Neural cell (in vitro differentiated cells): ENCODE data around the gene CFAP100. TPM values are rescaled to one million over a fixed set of nuclear protein-coding genes. Genes with fewer than 3 reads are reported as not detected.

Experiments used
- H2AFZ ChIP-seq: fragments of 200-600, 300-800 bp; sonication (generic), shearing (Covaris generic); 2 replicates; pipeline ENCODE4 v1.6.0; 2014; ENCODE audit warnings: low read depth, mild to moderate bottlenecking, antibody characterized with exemption, low read length, moderate library complexity
- H3F3A ChIP-seq: fragments of 200-600 bp; shearing (Covaris generic); 2 replicates; pipeline ENCODE4 v1.6.1; 2016; ENCODE audit warnings: mild to moderate bottlenecking, moderate library complexity, mixed read lengths, antibody characterized with exemption, low read length; ENCODE audit not compliant: insufficient read depth, poor library complexity, severe bottlenecking
- H3K27ac ChIP-seq: fragments of 200-600, 300-800 bp; sonication (generic), shearing (Covaris generic); 2 replicates; pipeline ENCODE4 v1.5.1; 2014; ENCODE audit warnings: mild to moderate bottlenecking, low read length, moderate library complexity
- H3K27me3 ChIP-seq: fragments of 300-800, 200-600 bp; sonication (generic), shearing (Covaris generic); 2 replicates; pipeline ENCODE4 v1.6.0; 2014; ENCODE audit warnings: mild to moderate bottlenecking, low read depth, low read length, moderate library complexity; ENCODE audit not compliant: insufficient read depth
- H3K36me3 ChIP-seq: fragments of 300-800, 200-600 bp; sonication (generic), shearing (Covaris generic); 2 replicates; pipeline ENCODE4 v1.5.1; 2014; ENCODE audit warnings: mild to moderate bottlenecking, antibody characterized with exemption, low read length, moderate library complexity; ENCODE audit not compliant: insufficient read depth
- H3K4me2 ChIP-seq: fragments of 300-800, 200-600 bp; sonication (generic), shearing (Covaris generic); 2 replicates; pipeline ENCODE4 v1.6.0; 2014; ENCODE audit warnings: mild to moderate bottlenecking, low read length
- H3K4me3 ChIP-seq: fragments of 300-800, 200-600 bp; sonication (generic), shearing (Covaris generic); 2 replicates; pipeline ENCODE4 v1.5.1; 2014; ENCODE audit warnings: mild to moderate bottlenecking, low read length, moderate library complexity
- H3K79me2 ChIP-seq: fragments of 200-600 bp; shearing (Covaris generic); replicated peaks from 2 replicates; pipeline ENCODE4 v1.6.0; 2014; ENCODE audit warnings: mild to moderate bottlenecking, low read length, moderate library complexity; ENCODE audit not compliant: insufficient read depth
- H3K9ac ChIP-seq: fragments of 300-800, 200-600 bp; sonication (generic), shearing (Covaris generic); 2 replicates; pipeline ENCODE4 v1.6.1; 2016; ENCODE audit warnings: mild to moderate bottlenecking, low read length, mixed read lengths
- H3K9me2 ChIP-seq: fragments of 200-600 bp; shearing (Covaris generic); 2 replicates; pipeline ENCODE4 v1.6.1; 2016; ENCODE audit warnings: mild to moderate bottlenecking, low read length, mixed read lengths; ENCODE audit not compliant: insufficient read depth
- H3K9me3 ChIP-seq: fragments of 200-600, 300-800 bp; sonication (generic), shearing (Covaris generic); 2 replicates; pipeline ENCODE4 v1.6.1; 2016; ENCODE audit warnings: mild to moderate bottlenecking, mixed run types, low read length, moderate library complexity, mixed read lengths
- H4K20me1 ChIP-seq: fragments of 200-600 bp; shearing (Covaris generic); 2 replicates; pipeline ENCODE4 v1.6.1; 2016; ENCODE audit warnings: mild to moderate bottlenecking, mixed run types; ENCODE audit not compliant: insufficient read depth
- EP300 ChIP-seq: fragments of 450-650 bp; conservative IDR thresholded peaks from 2 replicates; pipeline ENCODE4 v1.6.1; 2014; ENCODE audit warnings: antibody characterized with exemption, mild to moderate bottlenecking, moderate library complexity; ENCODE audit not compliant: poor library complexity, severe bottlenecking
- MXI1 ChIP-seq: fragments of 450-650 bp; conservative IDR thresholded peaks from 2 replicates; pipeline ENCODE4 v1.6.1; 2014; ENCODE audit warnings: antibody characterized with exemption, mild to moderate bottlenecking; ENCODE audit not compliant: poor library complexity, severe bottlenecking
- POLR2AphosphoS5 ChIP-seq: IDR thresholded peaks from 2 replicates; pipeline ENCODE4 v1.6.1; 2012
- RAD21 ChIP-seq: fragments of 450-650 bp; conservative IDR thresholded peaks from 2 replicates; pipeline ENCODE4 v1.6.1; 2014; ENCODE audit warnings: antibody characterized with exemption, mild to moderate bottlenecking, moderate library complexity
- SMC3 ChIP-seq: fragments of 450-650 bp; conservative IDR thresholded peaks from 2 replicates; pipeline ENCODE4 v1.6.1; 2014; ENCODE audit warnings: antibody characterized with exemption, mild to moderate bottlenecking, moderate library complexity; ENCODE audit not compliant: poor library complexity
- TAF1 ChIP-seq: IDR thresholded peaks from 2 replicates; pipeline ENCODE4 v1.6.1; 2012; ENCODE audit warnings: low read depth
- polyA plus RNA-seq: library from polyadenylated mRNA; depleted of rRNA; stranded (reverse); fragments of >200 nt; gene quantifications from 2 replicates; pipeline ENCODE4 v1.2.3, GENCODE V29; 2014
- TF ChIP-seq, protein P1 (sequence below): IDR thresholded peaks from 2 replicates; pipeline ENCODE4 v1.6.1; 2012; ENCODE audit warnings: borderline replicate concordance
- TF ChIP-seq, protein P2 (sequence below): fragments of 450-650 bp; IDR thresholded peaks from 2 replicates; pipeline ENCODE4 v1.5.1; 2014; ENCODE audit warnings: antibody characterized with exemption, mild to moderate bottlenecking, moderate library complexity; ENCODE audit not compliant: poor library complexity, severe bottlenecking

CFAP100 gene
- polyA plus RNA-seq, 1 donor from 2014 or later: not detected

GRCh38 chr3:126441256-126441880, 46.7 kb downstream of the CFAP100 start:
- Histone ChIP-seq H3K4me2 (no peak overlapping the region), H3K79me2 (no peaks in the 10 kb centered on the region), H3F3A (no peaks in the 10 kb centered on the region), H3K4me3 (no peak overlapping the region), H3K36me3 (no peaks in the 10 kb centered on the region), H3K9ac (no peak overlapping the region), H3K27me3 (no peaks in the 10 kb centered on the region), H3K9me3 (no peaks in the 10 kb centered on the region), H4K20me1 (no peaks in the 10 kb centered on the region), H2AFZ (no peak overlapping the region), H3K27ac (no peak overlapping the region), H3K9me2 (no peaks in the 10 kb centered on the region)
- no peak for TF ChIP-seq EP300
- no peak for TF ChIP-seq TAF1
- TF ChIP-seq, protein P1, sequence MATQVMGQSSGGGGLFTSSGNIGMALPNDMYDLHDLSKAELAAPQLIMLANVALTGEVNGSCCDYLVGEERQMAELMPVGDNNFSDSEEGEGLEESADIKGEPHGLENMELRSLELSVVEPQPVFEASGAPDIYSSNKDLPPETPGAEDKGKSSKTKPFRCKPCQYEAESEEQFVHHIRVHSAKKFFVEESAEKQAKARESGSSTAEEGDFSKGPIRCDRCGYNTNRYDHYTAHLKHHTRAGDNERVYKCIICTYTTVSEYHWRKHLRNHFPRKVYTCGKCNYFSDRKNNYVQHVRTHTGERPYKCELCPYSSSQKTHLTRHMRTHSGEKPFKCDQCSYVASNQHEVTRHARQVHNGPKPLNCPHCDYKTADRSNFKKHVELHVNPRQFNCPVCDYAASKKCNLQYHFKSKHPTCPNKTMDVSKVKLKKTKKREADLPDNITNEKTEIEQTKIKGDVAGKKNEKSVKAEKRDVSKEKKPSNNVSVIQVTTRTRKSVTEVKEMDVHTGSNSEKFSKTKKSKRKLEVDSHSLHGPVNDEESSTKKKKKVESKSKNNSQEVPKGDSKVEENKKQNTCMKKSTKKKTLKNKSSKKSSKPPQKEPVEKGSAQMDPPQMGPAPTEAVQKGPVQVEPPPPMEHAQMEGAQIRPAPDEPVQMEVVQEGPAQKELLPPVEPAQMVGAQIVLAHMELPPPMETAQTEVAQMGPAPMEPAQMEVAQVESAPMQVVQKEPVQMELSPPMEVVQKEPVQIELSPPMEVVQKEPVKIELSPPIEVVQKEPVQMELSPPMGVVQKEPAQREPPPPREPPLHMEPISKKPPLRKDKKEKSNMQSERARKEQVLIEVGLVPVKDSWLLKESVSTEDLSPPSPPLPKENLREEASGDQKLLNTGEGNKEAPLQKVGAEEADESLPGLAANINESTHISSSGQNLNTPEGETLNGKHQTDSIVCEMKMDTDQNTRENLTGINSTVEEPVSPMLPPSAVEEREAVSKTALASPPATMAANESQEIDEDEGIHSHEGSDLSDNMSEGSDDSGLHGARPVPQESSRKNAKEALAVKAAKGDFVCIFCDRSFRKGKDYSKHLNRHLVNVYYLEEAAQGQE: no peak
- TF ChIP-seq SMC3: no peak
- TF ChIP-seq RAD21: no peak
- TF ChIP-seq, protein P2, sequence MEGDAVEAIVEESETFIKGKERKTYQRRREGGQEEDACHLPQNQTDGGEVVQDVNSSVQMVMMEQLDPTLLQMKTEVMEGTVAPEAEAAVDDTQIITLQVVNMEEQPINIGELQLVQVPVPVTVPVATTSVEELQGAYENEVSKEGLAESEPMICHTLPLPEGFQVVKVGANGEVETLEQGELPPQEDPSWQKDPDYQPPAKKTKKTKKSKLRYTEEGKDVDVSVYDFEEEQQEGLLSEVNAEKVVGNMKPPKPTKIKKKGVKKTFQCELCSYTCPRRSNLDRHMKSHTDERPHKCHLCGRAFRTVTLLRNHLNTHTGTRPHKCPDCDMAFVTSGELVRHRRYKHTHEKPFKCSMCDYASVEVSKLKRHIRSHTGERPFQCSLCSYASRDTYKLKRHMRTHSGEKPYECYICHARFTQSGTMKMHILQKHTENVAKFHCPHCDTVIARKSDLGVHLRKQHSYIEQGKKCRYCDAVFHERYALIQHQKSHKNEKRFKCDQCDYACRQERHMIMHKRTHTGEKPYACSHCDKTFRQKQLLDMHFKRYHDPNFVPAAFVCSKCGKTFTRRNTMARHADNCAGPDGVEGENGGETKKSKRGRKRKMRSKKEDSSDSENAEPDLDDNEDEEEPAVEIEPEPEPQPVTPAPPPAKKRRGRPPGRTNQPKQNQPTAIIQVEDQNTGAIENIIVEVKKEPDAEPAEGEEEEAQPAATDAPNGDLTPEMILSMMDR: no peak
- TF ChIP-seq POLR2AphosphoS5: no peak

- Histone ChIP-seq H3K9me2 (no peaks in the 10 kb centered on the region), H2AFZ (no peak overlapping the region), H4K20me1 (no peaks in the 10 kb centered on the region), H3K4me2 (no peak overlapping the region), H3K27me3 (no peaks in the 10 kb centered on the region), H3K9ac (no peak overlapping the region), H3K27ac (no peak overlapping the region), H3K4me3 (no peak overlapping the region), H3K36me3 (no peaks in the 10 kb centered on the region), H3F3A (no peaks in the 10 kb centered on the region), H3K9me3 (no peaks in the 10 kb centered on the region), H3K79me2 (no peaks in the 10 kb centered on the region)
- TF ChIP-seq MXI1 (no peak), SMC3 (no peak), RAD21 (no peak)
These were observed 47.6 kb downstream of the CFAP100 start for GRCh38 chr3:126442094-126442855.
